Upper lobe of left lung (tissue), 6 donors: ENCODE measurements around the gene FLT4. TPM values are rescaled to one million over a fixed set of nuclear protein-coding genes. Genes with fewer than 3 reads are reported as not detected.
A peak's percentile ranks its signal among the peaks of the same experiment; 100 is the strongest.

Experiments
- ATAC-seq, 2 donors: fragments of 200-7000 bp; cut with Tn5 transposase; one replicate each; pipeline ENCODE4 v1.9.1; 2022; ENCODE audit warnings: mild to moderate bottlenecking in 2 of 2, moderate library complexity in 2 of 2; ENCODE audit not compliant: low FRiP score in 2 of 2
- DNase-seq, 2 donors: peaks; one replicate each; pipeline ENCODE4 v3.0.0-alpha.2; 2019 to 2020
- H3K27ac ChIP-seq, 4 donors: fragments of 200-600 bp; sonication (generic); one replicate each; pipeline ENCODE4 v1.5.1; 2016 to 2019
- H3K27me3 ChIP-seq, 4 donors: fragments of 200-600 bp; sonication (generic); one replicate each; pipeline ENCODE4 v1.5.1; 2017 to 2019
- H3K36me3 ChIP-seq, 4 donors: fragments of 200-600 bp; sonication (generic); one replicate each; pipeline ENCODE4 v1.5.1; 2016 to 2019
- H3K4me1 ChIP-seq, 4 donors: fragments of 200-600 bp; sonication (generic); one replicate each; pipeline ENCODE4 v1.5.1; 2018 to 2019
- H3K4me3 ChIP-seq, 4 donors: fragments of 200-600 bp; sonication (generic); one replicate each; pipeline ENCODE4 v1.5.1; 2017 to 2019; ENCODE audit warnings: mild to moderate bottlenecking in 2 of 4, moderate library complexity in 1 of 4
- H3K9me3 ChIP-seq, 4 donors: fragments of 200-600 bp; sonication (generic); one replicate each; pipeline ENCODE4 v1.5.1; 2018 to 2019
- EP300 ChIP-seq, 4 donors: sonication (generic); formaldehyde crosslinking; IDR thresholded peaks; one replicate each; pipeline ENCODE4 v1.5.1; 2017; ENCODE audit warnings: antibody characterized with exemption in 4 of 4, control low read depth in 2 of 4
- POLR2A ChIP-seq, 4 donors: fragments of 450-650 bp; IDR thresholded peaks; one replicate each; pipeline ENCODE4 v1.5.1; 2016 to 2017; ENCODE audit warnings: antibody characterized with exemption in 4 of 4, mild to moderate bottlenecking in 2 of 4
- POLR2AphosphoS5 ChIP-seq, 2 donors: sonication (generic); formaldehyde crosslinking; IDR thresholded peaks; one replicate each; pipeline ENCODE4 v1.5.1; 2017; ENCODE audit warnings: antibody characterized with exemption in 2 of 2
- WGBS, 2 donors: methylation state at CpG; one replicate each; pipeline ENCODE4 v1.1.5; 2017 to 2018; 5-methylcytosine and 5-hydroxymethylcytosine counted together
- total RNA-seq, 6 donors: library from RNA; depleted of rRNA in 4 of 6; stranded (reverse); fragments of >200 nt in 4 of 6; gene quantifications; one replicate each; pipeline versions ENCODE4 v1.1.0 to v1.2.1, GENCODE V29; 2016 to 2021
- TF ChIP-seq, protein P1 (sequence below), 6 experiments: fragments of 450-650 bp in 4 of 6; fragments of 200-600 bp in 2 of 6; sonication (generic) in 2 of 6; IDR thresholded peaks; one replicate each; pipeline ENCODE4 v1.5.1; 2016 to 2019; ENCODE audit warnings: antibody characterized with exemption in 6 of 6
- donor health status: DM: no; HTN: no; CAD: no; lungs with moderate emphysema.
- donor health status: DM: no; HTN: yes; CAD: no; lungs with severe emphysema.

FLT4 gene
- total RNA-seq, 6 donors from 2014 or later: 11.7 to 34.0 (median 21.2) TPM

DNA sequence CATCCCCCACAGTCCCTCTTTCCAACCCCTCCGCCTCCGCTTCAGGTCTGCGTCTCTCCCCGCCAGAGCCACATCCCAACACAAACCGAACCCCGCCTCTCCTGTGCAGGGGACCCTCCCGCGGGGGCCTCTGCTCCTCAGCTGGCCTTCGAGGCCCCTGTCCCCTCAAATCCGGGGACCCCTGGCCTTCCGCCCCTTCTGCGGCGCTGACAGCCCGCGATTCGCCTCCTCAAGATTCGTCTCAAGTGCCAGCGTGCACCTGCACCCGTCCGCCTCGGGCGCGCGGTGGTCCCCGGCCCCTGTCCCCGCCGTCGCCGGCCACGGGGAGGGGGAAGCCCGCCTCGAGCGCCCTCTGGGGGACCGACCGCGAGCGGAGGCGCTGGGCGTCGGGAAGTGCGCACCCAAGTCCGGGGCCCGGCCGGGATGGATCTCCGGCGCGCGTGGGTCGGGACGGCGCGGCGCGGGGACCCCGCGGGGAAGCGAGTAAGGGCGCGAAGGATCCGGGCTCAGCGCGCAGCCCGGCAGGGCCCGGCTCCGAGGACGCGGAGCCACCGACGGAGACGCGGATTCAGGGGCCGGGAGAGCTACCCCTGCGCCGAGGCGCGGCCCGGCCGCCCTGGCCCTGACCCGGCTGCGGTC lies 623 bp downstream of the FLT4 start:
- TF ChIP-seq, protein P1, sequence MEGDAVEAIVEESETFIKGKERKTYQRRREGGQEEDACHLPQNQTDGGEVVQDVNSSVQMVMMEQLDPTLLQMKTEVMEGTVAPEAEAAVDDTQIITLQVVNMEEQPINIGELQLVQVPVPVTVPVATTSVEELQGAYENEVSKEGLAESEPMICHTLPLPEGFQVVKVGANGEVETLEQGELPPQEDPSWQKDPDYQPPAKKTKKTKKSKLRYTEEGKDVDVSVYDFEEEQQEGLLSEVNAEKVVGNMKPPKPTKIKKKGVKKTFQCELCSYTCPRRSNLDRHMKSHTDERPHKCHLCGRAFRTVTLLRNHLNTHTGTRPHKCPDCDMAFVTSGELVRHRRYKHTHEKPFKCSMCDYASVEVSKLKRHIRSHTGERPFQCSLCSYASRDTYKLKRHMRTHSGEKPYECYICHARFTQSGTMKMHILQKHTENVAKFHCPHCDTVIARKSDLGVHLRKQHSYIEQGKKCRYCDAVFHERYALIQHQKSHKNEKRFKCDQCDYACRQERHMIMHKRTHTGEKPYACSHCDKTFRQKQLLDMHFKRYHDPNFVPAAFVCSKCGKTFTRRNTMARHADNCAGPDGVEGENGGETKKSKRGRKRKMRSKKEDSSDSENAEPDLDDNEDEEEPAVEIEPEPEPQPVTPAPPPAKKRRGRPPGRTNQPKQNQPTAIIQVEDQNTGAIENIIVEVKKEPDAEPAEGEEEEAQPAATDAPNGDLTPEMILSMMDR (IDR thresholded peaks at IDR 0.05): peak; percentile 23 to 49 (median 37)
- no peak for TF ChIP-seq EP300 (IDR thresholded peaks at IDR 0.05)
- Histone ChIP-seq H3K9me3 (no peaks in the 10 kb centered on the region), H3K4me1 (peaks cover 15 to 45% (median 28%) of the 10 kb centered on the region in 4 donors), H3K4me3 (peak overlapping the region; percentile 49 to 72 (median 64)), H3K27me3 (peaks cover 0 to 17% (median 8%) of the 10 kb centered on the region in 4 donors), H3K36me3 (no peaks in the 10 kb centered on the region), H3K27ac (peak overlapping the region; percentile 21 to 83 (median 79))
- ATAC-seq (peak in 1 of 2 donors; percentile 14), DNase-seq (peak in 1 of 2 donors; percentile 87)
- 6 to 15% methylated on average over 9 to 75 of the region's 80 CpGs for WGBS, 2 donors

DNA sequence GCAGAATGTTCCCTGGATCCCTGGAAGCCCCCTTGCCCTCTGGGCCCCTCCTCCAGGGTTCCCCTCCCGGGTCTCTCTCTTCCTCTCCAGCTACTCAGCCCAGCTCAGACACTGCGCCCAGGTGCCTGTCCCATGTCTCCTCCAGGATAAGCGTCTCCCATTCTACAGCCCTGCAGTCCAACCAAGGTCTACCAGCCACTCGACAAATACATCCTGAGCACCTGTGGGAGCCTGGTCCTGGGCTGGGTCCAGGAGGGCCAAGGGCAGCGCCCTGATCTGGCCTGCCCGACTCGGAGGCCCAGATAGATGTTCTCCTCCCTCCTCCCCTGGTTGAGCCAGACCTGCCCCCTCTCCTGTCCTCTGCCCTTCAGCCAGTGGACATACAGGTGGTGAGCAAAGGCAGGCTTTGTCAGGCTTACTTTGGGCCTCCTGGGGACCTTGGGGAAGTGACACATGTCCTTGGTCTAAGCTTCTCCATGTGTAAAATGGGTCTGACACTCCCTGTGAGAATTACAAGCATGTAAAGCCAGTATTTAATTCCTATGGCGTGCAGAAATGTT lies 1.4 kb downstream of the FLT4 start:
- Histone ChIP-seq H3K4me1 (peaks cover 15 to 45% (median 28%) of the 10 kb centered on the region in 4 donors), H3K27ac (peak overlapping the region in 3 of 4 donors; percentile 21 to 83 (median 83)), H3K9me3 (no peaks in the 10 kb centered on the region), H3K27me3 (peaks cover 0 to 17% (median 8%) of the 10 kb centered on the region in 4 donors), H3K36me3 (no peaks in the 10 kb centered on the region), H3K4me3 (peak overlapping the region in 3 of 4 donors; percentile 59 to 72 (median 70))
- DNase-seq (peak in 1 of 2 donors; percentile 55), ATAC-seq (no peak)
- TF ChIP-seq POLR2A (IDR thresholded peaks at IDR 0.05): no peak
- TF ChIP-seq, protein P1 (IDR thresholded peaks at IDR 0.05): no peak
- TF ChIP-seq POLR2AphosphoS5 (IDR thresholded peaks at IDR 0.05): no peak
- no peak for TF ChIP-seq EP300 (IDR thresholded peaks at IDR 0.05)
- 74 to 78% methylated on average over 5 to 8 of the region's 8 CpGs for WGBS, 2 donors

DNA sequence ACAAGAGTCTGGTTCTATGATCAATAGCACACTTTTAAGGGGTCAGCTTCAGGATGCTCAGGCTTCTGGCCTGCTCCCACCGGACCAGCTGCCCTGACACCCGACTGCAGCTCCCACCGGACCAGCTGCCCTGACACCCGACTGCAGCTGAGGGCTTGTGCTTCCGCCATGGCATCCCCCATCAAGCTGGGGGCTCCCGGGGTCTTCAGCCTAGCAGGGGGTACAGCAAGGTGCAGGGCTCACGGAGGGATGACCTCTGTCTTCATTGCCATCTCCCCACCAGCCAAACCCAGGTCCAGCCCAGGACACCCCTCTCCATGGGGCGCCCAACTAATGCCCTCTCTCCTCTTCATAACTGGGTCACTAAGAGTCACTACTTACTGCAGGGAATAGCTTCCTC lies 1.9 kb downstream of the FLT4 start:
- ATAC-seq (no peak), DNase-seq (peak in 1 of 2 donors; percentile 60)
- H3K9me3 ChIP-seq: no peaks in the 10 kb centered on the region
- H3K36me3 ChIP-seq: no peaks in the 10 kb centered on the region
- WGBS, 2 donors: 79 to 81% methylated on average over 5 to 7 of the region's 8 CpGs
- peak overlapping the region in 2 of 4 donors; percentile 40 to 83 for H3K27ac ChIP-seq
- H3K4me3 ChIP-seq: no peak overlapping the region
- H3K27me3 ChIP-seq: peaks cover 0 to 17% (median 8%) of the 10 kb centered on the region in 4 donors
- TF ChIP-seq POLR2AphosphoS5 (IDR thresholded peaks at IDR 0.05) (no peak), EP300 (IDR thresholded peaks at IDR 0.05) (no peak), POLR2A (IDR thresholded peaks at IDR 0.05) (no peak)
- TF ChIP-seq, protein P1 (IDR thresholded peaks at IDR 0.05): no peak
- peaks cover 15 to 45% (median 28%) of the 10 kb centered on the region in 4 donors for H3K4me1 ChIP-seq

DNA sequence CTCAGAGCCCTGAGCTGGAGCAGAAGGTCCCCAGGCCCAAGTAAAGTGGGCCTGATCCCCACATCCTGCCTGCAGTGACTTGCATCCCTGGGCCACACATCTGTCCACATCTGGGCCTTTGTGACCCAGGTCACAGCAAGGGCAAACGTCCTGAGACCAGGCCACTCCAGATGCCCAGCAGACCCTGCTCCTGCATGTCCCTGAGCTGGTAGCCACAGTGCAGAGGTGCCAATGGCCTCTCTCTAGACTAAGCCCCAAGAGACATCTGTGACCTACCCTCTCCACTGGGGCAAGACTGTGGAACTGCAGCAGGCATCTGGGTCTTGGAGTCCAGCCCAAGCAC lies 2.5 kb downstream of the FLT4 start:
- WGBS, 2 donors: 54 to 60% methylated on average over 1 of the region's 1 CpG
- TF ChIP-seq POLR2AphosphoS5 (IDR thresholded peaks at IDR 0.05): no peak
- no peak for TF ChIP-seq EP300 (IDR thresholded peaks at IDR 0.05)
- no peak for TF ChIP-seq POLR2A (IDR thresholded peaks at IDR 0.05)
- TF ChIP-seq, protein P1 (IDR thresholded peaks at IDR 0.05): no peak
- no peaks in the 10 kb centered on the region for H3K9me3 ChIP-seq
- peaks cover 0 to 17% (median 8%) of the 10 kb centered on the region in 4 donors for H3K27me3 ChIP-seq
- no peak for DNase-seq
- H3K36me3 ChIP-seq: no peaks in the 10 kb centered on the region
- peak overlapping the region in 2 of 4 donors; percentile 40 to 57 for H3K27ac ChIP-seq
- no peak for ATAC-seq
- peaks cover 15 to 45% (median 28%) of the 10 kb centered on the region in 4 donors for H3K4me1 ChIP-seq
- H3K4me3 ChIP-seq: no peak overlapping the region
